ENCODE results near the gene MCF2. TPM values are rescaled to one million over a fixed set of nuclear protein-coding genes. Genes with fewer than 3 reads are reported as not detected.

MCF2 gene
- total and polyA plus RNA-seq, 10 of the 15 experiments (the other 5 are each of a cell fraction or from before 2014, with no cell fraction given) = 0.07 to 3.3 (median 0.42) TPM

DNA sequence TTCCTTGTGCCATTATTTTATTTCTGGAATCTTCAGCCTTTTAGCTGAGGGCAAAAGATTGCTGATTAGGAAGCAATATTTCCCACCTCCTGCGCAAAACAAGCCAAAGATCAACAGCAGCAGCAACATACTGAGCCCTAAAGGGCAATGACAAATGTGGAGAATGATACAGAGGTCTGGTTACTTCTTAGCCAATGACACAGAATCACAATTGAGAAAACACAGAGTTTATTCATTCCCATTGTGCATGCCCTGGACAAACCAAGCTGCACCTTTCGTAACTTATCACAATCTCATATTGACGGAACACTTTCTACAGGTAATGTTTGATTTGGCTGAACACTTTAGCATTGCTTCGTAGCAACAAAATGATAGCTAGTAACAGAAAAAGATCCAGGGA is 164.0 kb downstream of the MCF2 start (continued):
- TF ChIP-seq, protein P1, sequence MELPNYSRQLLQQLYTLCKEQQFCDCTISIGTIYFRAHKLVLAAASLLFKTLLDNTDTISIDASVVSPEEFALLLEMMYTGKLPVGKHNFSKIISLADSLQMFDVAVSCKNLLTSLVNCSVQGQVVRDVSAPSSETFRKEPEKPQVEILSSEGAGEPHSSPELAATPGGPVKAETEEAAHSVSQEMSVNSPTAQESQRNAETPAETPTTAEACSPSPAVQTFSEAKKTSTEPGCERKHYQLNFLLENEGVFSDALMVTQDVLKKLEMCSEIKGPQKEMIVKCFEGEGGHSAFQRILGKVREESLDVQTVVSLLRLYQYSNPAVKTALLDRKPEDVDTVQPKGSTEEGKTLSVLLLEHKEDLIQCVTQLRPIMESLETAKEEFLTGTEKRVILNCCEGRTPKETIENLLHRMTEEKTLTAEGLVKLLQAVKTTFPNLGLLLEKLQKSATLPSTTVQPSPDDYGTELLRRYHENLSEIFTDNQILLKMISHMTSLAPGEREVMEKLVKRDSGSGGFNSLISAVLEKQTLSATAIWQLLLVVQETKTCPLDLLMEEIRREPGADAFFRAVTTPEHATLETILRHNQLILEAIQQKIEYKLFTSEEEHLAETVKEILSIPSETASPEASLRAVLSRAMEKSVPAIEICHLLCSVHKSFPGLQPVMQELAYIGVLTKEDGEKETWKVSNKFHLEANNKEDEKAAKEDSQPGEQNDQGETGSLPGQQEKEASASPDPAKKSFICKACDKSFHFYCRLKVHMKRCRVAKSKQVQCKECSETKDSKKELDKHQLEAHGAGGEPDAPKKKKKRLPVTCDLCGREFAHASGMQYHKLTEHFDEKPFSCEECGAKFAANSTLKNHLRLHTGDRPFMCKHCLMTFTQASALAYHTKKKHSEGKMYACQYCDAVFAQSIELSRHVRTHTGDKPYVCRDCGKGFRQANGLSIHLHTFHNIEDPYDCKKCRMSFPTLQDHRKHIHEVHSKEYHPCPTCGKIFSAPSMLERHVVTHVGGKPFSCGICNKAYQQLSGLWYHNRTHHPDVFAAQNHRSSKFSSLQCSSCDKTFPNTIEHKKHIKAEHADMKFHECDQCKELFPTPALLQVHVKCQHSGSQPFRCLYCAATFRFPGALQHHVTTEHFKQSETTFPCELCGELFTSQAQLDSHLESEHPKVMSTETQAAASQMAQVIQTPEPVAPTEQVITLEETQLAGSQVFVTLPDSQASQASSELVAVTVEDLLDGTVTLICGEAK (IDR thresholded peaks at IDR 0.05; ENCODE audit: borderline replicate concordance) = no peak
- TF ChIP-seq TCF12 (IDR thresholded peaks at IDR 0.05; ENCODE audit: low read depth, low read length) (no peak), NBN (IDR thresholded peaks at IDR 0.05) (no peak), CREM (IDR thresholded peaks at IDR 0.05; ENCODE audit: low read depth) (no peak)
- TF ChIP-seq, protein P2, sequence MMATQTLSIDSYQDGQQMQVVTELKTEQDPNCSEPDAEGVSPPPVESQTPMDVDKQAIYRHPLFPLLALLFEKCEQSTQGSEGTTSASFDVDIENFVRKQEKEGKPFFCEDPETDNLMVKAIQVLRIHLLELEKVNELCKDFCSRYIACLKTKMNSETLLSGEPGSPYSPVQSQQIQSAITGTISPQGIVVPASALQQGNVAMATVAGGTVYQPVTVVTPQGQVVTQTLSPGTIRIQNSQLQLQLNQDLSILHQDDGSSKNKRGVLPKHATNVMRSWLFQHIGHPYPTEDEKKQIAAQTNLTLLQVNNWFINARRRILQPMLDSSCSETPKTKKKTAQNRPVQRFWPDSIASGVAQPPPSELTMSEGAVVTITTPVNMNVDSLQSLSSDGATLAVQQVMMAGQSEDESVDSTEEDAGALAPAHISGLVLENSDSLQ (IDR thresholded peaks at IDR 0.05) = no peak
- TF ChIP-seq, protein P3, sequence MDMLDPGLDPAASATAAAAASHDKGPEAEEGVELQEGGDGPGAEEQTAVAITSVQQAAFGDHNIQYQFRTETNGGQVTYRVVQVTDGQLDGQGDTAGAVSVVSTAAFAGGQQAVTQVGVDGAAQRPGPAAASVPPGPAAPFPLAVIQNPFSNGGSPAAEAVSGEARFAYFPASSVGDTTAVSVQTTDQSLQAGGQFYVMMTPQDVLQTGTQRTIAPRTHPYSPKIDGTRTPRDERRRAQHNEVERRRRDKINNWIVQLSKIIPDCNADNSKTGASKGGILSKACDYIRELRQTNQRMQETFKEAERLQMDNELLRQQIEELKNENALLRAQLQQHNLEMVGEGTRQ (IDR thresholded peaks at IDR 0.05; ENCODE audit: borderline replicate concordance, low read depth, low read length) = no peak

DNA sequence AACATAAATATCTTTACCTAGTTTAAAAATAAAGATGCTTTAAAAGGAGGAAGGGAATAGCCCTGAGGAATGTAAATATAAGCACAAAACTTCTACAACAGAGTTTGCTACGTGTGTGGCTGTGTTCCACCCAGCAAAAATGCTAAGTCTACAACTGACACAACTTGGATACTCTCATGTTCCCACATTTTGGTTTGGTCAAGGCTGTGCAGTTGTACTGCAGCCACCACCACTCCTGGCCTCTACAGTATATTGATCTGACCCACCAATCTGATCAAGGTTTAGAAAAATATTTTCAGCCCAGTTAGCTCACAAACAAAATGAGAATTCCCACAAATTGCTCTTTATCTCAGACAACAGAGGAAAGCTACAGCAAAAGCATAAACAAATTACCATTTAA is 165.3 kb downstream of the MCF2 start:
- Histone ChIP-seq H3K27me3 (replicated peaks in 1 of 2; ENCODE audit: control insufficient read depth in 2 of 2, insufficient read depth in 2 of 2, low read length in 1 of 2) (no peaks in the 10 kb centered on the region), H2AFZ (ENCODE audit: control insufficient read depth, low read depth, low read length) (no peak overlapping the region), H3K4me3 (no peak overlapping the region), H4K20me1 (ENCODE audit: control insufficient read depth, insufficient read depth) (no peaks in the 10 kb centered on the region), H3K79me2 (ENCODE audit: control insufficient read depth, insufficient read depth, low read length) (no peaks in the 10 kb centered on the region), H3K36me3 (ENCODE audit: control insufficient read depth in 2 of 2, insufficient read depth in 2 of 2, low read length in 1 of 2) (no peaks in the 10 kb centered on the region), H3K9me3 (replicated peaks; ENCODE audit: control insufficient read depth, insufficient read depth, low read length) (no peaks in the 10 kb centered on the region), H3K4me1 (ENCODE audit: control insufficient read depth, insufficient read depth, low read length) (no peaks in the 10 kb centered on the region), H3K4me2 (ENCODE audit: control insufficient read depth, insufficient read depth) (no peak overlapping the region), H3K9ac (ENCODE audit: control insufficient read depth, insufficient read depth, low read length) (no peak overlapping the region), H3K27ac (ENCODE audit: control insufficient read depth, insufficient read depth) (no peak overlapping the region)
- ChIA-PET CTCF (interaction anchor here (1.5 kb wide), 1 partner anchor 14 kb away, joined by 4 read pairs; no protein-coding TSS in a partner anchor), RAD21 (ENCODE audit: unreplicated experiment) (no interaction called here), SMC1A (ENCODE audit: uncharacterized antibody, unreplicated experiment) (interaction anchor here (0.6 kb wide), 1 partner anchor 202 kb away, joined by 3 read pairs; no protein-coding TSS in a partner anchor), POLR2A (no interaction called here)
- in situ Hi-C loops (cut with MboI) (no loop called here), intact Hi-C loops (cut with micrococcal nuclease; ENCODE audit: unreplicated experiment) (no loop called here)
- WGBS (ENCODE audit: insufficient coverage, insufficient replicate concordance, low lambda C conversion rate, missing lambda C conversion rate) = 0% methylated on average over 1 of the region's 1 CpG
- BruUV-seq (replicated peaks) = no TSS peak
- DNase-seq (ENCODE audit: low read depth, low spot score) = no peak
- no peak for FAIRE-seq
- no peak for ATAC-seq
- TF ChIP-seq ZBED1 (IDR thresholded peaks at IDR 0.05; ENCODE audit: borderline replicate concordance) (no peak), TCF7 (IDR thresholded peaks at IDR 0.05; ENCODE audit: borderline replicate concordance) (no peak), FOXK2 (IDR thresholded peaks at IDR 0.05) (no peak), BCL11A (IDR thresholded peaks at IDR 0.05; ENCODE audit: low read depth, low read length) (no peak), CEBPB (IDR thresholded peaks at IDR 0.05; ENCODE audit: borderline replicate concordance in 1 of 2, low read depth in 2 of 2, low read length in 2 of 2) (no peak), RUNX3 (IDR thresholded peaks at IDR 0.05; ENCODE audit: low read length) (no peak), TBL1XR1 (IDR thresholded peaks at IDR 0.05; ENCODE audit: low read depth, low read length) (no peak), MYC (IDR thresholded peaks at IDR 0.05; ENCODE audit: insufficient read depth, insufficient read length, insufficient replicate concordance, low read length, severe bottlenecking) (no peak), BRCA1 (IDR thresholded peaks at IDR 0.05; ENCODE audit: low read depth, low read length) (no peak)
- TF ChIP-seq, protein P4, sequence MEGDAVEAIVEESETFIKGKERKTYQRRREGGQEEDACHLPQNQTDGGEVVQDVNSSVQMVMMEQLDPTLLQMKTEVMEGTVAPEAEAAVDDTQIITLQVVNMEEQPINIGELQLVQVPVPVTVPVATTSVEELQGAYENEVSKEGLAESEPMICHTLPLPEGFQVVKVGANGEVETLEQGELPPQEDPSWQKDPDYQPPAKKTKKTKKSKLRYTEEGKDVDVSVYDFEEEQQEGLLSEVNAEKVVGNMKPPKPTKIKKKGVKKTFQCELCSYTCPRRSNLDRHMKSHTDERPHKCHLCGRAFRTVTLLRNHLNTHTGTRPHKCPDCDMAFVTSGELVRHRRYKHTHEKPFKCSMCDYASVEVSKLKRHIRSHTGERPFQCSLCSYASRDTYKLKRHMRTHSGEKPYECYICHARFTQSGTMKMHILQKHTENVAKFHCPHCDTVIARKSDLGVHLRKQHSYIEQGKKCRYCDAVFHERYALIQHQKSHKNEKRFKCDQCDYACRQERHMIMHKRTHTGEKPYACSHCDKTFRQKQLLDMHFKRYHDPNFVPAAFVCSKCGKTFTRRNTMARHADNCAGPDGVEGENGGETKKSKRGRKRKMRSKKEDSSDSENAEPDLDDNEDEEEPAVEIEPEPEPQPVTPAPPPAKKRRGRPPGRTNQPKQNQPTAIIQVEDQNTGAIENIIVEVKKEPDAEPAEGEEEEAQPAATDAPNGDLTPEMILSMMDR (IDR thresholded peaks at IDR 0.05 in 2 of 3, conservative IDR thresholded peaks at IDR 0.05 in 1 of 3; ENCODE audit: control insufficient read depth in 2 of 3, extremely low read depth in 1 of 3, insufficient read depth in 1 of 3, low read depth in 3 of 3, low read length in 3 of 3) = no peak
